GM23338 (cell line): ENCODE data around the gene PTTG1IP. TPM values are rescaled to one million over a fixed set of nuclear protein-coding genes. Genes with fewer than 3 reads are reported as not detected.
A peak's percentile ranks its signal among the peaks of the same experiment; 100 is the strongest.

Experiments used
- ATAC-seq: fragments of 200-7000 bp; cut with Tn5 transposase; 3 replicates; pipeline ENCODE4 v1.9.1; 2020
- DNase-seq: peaks from one replicate; pipeline ENCODE4 v3.0.0-alpha.2; 2015; ENCODE audit warnings: low spot score
- H2AFZ ChIP-seq: fragments of 200-600 bp; sonication (generic); 2 replicates; pipeline ENCODE4 v1.8.0; 2016; ENCODE audit warnings: antibody characterized with exemption, mild to moderate bottlenecking, moderate library complexity
- H3F3A ChIP-seq: fragments of 200-600 bp; sonication (generic); replicated peaks from 2 replicates; pipeline ENCODE4 v1.8.0; 2017; ENCODE audit warnings: antibody characterized with exemption, mixed run types, low read depth
- H3K27ac ChIP-seq: fragments of 200-600 bp; sonication (generic); 2 replicates; pipeline ENCODE4 v1.6.1; 2016; ENCODE audit warnings: low read depth
- H3K27me3 ChIP-seq: fragments of 200-600 bp; sonication (generic); 2 replicates; pipeline ENCODE4 v1.8.0; 2016; ENCODE audit warnings: mild to moderate bottlenecking, mixed run types, moderate library complexity; ENCODE audit not compliant: insufficient read depth
- H3K36me3 ChIP-seq: fragments of 200-600 bp; sonication (generic); 2 replicates; pipeline ENCODE4 v1.8.0; 2016; ENCODE audit warnings: mild to moderate bottlenecking; ENCODE audit not compliant: insufficient read depth
- H3K4me1 ChIP-seq: fragments of 200-600 bp; sonication (generic); 2 replicates; pipeline ENCODE4 v1.8.0; 2016; ENCODE audit warnings: mild to moderate bottlenecking, moderate library complexity; ENCODE audit not compliant: insufficient read depth
- H3K4me2 ChIP-seq: fragments of 200-600 bp; sonication (generic); 2 replicates; pipeline ENCODE4 v1.7.1; 2017; ENCODE audit warnings: mixed run types
- H3K4me3 ChIP-seq: fragments of 200-600 bp; sonication (generic); 2 replicates; pipeline ENCODE4 v1.6.1; 2016; ENCODE audit warnings: mixed run types
- H3K79me2 ChIP-seq: fragments of 200-600 bp; sonication (generic); replicated peaks from 2 replicates; pipeline ENCODE4 v1.8.0; 2017; ENCODE audit warnings: mild to moderate bottlenecking; ENCODE audit not compliant: insufficient read depth
- H3K9me2 ChIP-seq: fragments of 200-600 bp; sonication (generic); 2 replicates; pipeline ENCODE4 v1.8.0; 2017; ENCODE audit not compliant: insufficient read depth
- H4K20me1 ChIP-seq: fragments of 200-600 bp; sonication (generic); replicated peaks from 2 replicates; pipeline ENCODE4 v1.8.0; 2017; ENCODE audit warnings: mild to moderate bottlenecking; ENCODE audit not compliant: insufficient read depth
- H3K27ac Mint-ChIP-seq: 2 replicates; pipeline ENCODE4 v1.8.0; 2020; ENCODE audit warnings: inconsistent platforms, mild to moderate bottlenecking, moderate library complexity, mixed read lengths
- H3K27me3 Mint-ChIP-seq: 3 replicates; pipeline ENCODE4 v1.8.0; 2022; ENCODE audit warnings: low read depth, mild to moderate bottlenecking, moderate library complexity, mixed read lengths, inconsistent platforms; ENCODE audit not compliant: insufficient read depth, poor library complexity
- H3K36me3 Mint-ChIP-seq: 3 replicates; pipeline ENCODE4 v1.8.0; 2021; ENCODE audit warnings: low read depth, mild to moderate bottlenecking, inconsistent platforms, moderate library complexity, mixed read lengths
- H3K4me1 Mint-ChIP-seq: 3 replicates; pipeline ENCODE4 v1.8.0; 2020; ENCODE audit warnings: mild to moderate bottlenecking, inconsistent platforms, mixed read lengths
- H3K4me3 Mint-ChIP-seq: 3 replicates; pipeline ENCODE4 v1.8.0; 2021; ENCODE audit warnings: moderate library complexity, mild to moderate bottlenecking, inconsistent platforms, mixed read lengths
- H3K9me3 Mint-ChIP-seq: 3 replicates; pipeline ENCODE4 v1.8.0; 2020; ENCODE audit warnings: moderate library complexity, mild to moderate bottlenecking, inconsistent platforms, mixed read lengths
- CREB1 ChIP-seq: fragments of 250-450 bp; sonication (Bioruptor Pico); IDR thresholded peaks from 2 replicates; pipeline ENCODE4 v1.5.0; 2020; ENCODE audit warnings: low read depth, mild to moderate bottlenecking, moderate library complexity
- ETS1 ChIP-seq: IDR thresholded peaks from 2 replicates; pipeline ENCODE4 v1.6.1; 2016; ENCODE audit warnings: antibody characterized with exemption
- EZH2 ChIP-seq: fragments of 200-600 bp; sonication (generic); IDR thresholded peaks from one replicate; pipeline ENCODE4 v1.8.0; 2017; ENCODE audit warnings: antibody characterized with exemption, mild to moderate bottlenecking, low read depth; ENCODE audit not compliant: unreplicated experiment
- EZH2phosphoT487 ChIP-seq: fragments of 200-600 bp; sonication (generic); IDR thresholded peaks from one replicate; pipeline ENCODE4 v1.8.1; 2018; ENCODE audit warnings: antibody characterized with exemption; ENCODE audit not compliant: unreplicated experiment
- JUNB ChIP-seq: IDR thresholded peaks from one replicate; pipeline ENCODE4 v1.6.1; 2016; ENCODE audit warnings: antibody characterized with exemption; ENCODE audit not compliant: unreplicated experiment
- NANOG ChIP-seq: IDR thresholded peaks from 2 replicates; pipeline ENCODE4 v1.6.1; 2016; ENCODE audit warnings: antibody characterized with exemption, borderline replicate concordance
- POLR2AphosphoS5 ChIP-seq: IDR thresholded peaks from 2 replicates; pipeline ENCODE4 v1.6.1; 2016; ENCODE audit warnings: antibody characterized with exemption, low read depth
- STAT1 ChIP-seq: IDR thresholded peaks from one replicate; pipeline ENCODE4 v1.6.1; 2016; ENCODE audit warnings: antibody characterized with exemption; ENCODE audit not compliant: unreplicated experiment
- ZNF331 ChIP-seq: fragments of 250-450 bp; sonication (Bioruptor Pico); IDR thresholded peaks from 2 replicates; pipeline ENCODE4 v1.5.0; 2020; ENCODE audit warnings: low read depth, mild to moderate bottlenecking, moderate library complexity
- polyA plus RNA-seq: library from polyadenylated mRNA; unstranded; fragments of >200 nt; fragmentation: Nextera tagmentation; extraction: Ambion mirVana; gene quantifications from 2 replicates; pipeline ENCODE4 v1.2.1, GENCODE V29; 2016
- total RNA-seq: library from RNA; depleted of rRNA; stranded (reverse); fragments of >200 nt; shearing (Covaris generic); gene quantifications from 2 replicates; pipeline ENCODE4 v1.2.3, GENCODE V29; 2014
- TF ChIP-seq, protein P1 (sequence below): IDR thresholded peaks from one replicate; pipeline ENCODE4 v1.6.1; 2018; ENCODE audit warnings: antibody characterized with exemption; ENCODE audit not compliant: unreplicated experiment

The PTTG1IP gene
- total and polyA plus RNA-seq, 2 experiments from 2014 or later, result 99.9 to 172 TPM

GRCh38 chr21:44867464-44867863 lies 6.0 kb downstream of the PTTG1IP start (continued):
- TF ChIP-seq, protein P1, sequence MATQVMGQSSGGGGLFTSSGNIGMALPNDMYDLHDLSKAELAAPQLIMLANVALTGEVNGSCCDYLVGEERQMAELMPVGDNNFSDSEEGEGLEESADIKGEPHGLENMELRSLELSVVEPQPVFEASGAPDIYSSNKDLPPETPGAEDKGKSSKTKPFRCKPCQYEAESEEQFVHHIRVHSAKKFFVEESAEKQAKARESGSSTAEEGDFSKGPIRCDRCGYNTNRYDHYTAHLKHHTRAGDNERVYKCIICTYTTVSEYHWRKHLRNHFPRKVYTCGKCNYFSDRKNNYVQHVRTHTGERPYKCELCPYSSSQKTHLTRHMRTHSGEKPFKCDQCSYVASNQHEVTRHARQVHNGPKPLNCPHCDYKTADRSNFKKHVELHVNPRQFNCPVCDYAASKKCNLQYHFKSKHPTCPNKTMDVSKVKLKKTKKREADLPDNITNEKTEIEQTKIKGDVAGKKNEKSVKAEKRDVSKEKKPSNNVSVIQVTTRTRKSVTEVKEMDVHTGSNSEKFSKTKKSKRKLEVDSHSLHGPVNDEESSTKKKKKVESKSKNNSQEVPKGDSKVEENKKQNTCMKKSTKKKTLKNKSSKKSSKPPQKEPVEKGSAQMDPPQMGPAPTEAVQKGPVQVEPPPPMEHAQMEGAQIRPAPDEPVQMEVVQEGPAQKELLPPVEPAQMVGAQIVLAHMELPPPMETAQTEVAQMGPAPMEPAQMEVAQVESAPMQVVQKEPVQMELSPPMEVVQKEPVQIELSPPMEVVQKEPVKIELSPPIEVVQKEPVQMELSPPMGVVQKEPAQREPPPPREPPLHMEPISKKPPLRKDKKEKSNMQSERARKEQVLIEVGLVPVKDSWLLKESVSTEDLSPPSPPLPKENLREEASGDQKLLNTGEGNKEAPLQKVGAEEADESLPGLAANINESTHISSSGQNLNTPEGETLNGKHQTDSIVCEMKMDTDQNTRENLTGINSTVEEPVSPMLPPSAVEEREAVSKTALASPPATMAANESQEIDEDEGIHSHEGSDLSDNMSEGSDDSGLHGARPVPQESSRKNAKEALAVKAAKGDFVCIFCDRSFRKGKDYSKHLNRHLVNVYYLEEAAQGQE, result no peak
- no peak for TF ChIP-seq STAT1

- Histone ChIP-seq H3K9me2 (no peaks in the 10 kb centered on the region), H3K27ac (no peak overlapping the region), H3K79me2 (peaks cover 92% of the 10 kb centered on the region), H3K36me3 (peaks cover 5% of the 10 kb centered on the region; the same call in 1 of the 2 replicates), H3K27me3 (no peaks in the 10 kb centered on the region), H3K4me2 (peak overlapping the region; percentile 58; the same call in 1 of the 2 replicates), H2AFZ (no peak overlapping the region), H4K20me1 (peaks cover 48% of the 10 kb centered on the region), H3K4me3 (peak overlapping the region; percentile 17; the same call in 1 of the 2 replicates), H3K4me1 (peaks cover 25% of the 10 kb centered on the region), H3F3A (no peaks in the 10 kb centered on the region; the same call in 1 of the 2 replicates)
- Mint-ChIP-seq H3K27me3 (peaks cover 2% of the 10 kb centered on the region), H3K4me3 (no peak overlapping the region; the same call in 2 of the 3 replicates), H3K9me3 (no peaks in the 10 kb centered on the region), H3K36me3 (peaks cover 26% of the 10 kb centered on the region), H3K4me1 (peaks cover 46% of the 10 kb centered on the region), H3K27ac (peak overlapping the region; percentile 91)
- no peak for DNase-seq
- no peak for TF ChIP-seq CREB1
- no peak for TF ChIP-seq EZH2
- TF ChIP-seq ETS1, result no peak
- TF ChIP-seq EZH2phosphoT487, result no peak
- no peak for TF ChIP-seq STAT1
- TF ChIP-seq JUNB, result no peak
- no peak for ATAC-seq
Measured at GRCh38 chr21:44866780-44867179, 6.7 kb downstream of the PTTG1IP start.

DNA sequence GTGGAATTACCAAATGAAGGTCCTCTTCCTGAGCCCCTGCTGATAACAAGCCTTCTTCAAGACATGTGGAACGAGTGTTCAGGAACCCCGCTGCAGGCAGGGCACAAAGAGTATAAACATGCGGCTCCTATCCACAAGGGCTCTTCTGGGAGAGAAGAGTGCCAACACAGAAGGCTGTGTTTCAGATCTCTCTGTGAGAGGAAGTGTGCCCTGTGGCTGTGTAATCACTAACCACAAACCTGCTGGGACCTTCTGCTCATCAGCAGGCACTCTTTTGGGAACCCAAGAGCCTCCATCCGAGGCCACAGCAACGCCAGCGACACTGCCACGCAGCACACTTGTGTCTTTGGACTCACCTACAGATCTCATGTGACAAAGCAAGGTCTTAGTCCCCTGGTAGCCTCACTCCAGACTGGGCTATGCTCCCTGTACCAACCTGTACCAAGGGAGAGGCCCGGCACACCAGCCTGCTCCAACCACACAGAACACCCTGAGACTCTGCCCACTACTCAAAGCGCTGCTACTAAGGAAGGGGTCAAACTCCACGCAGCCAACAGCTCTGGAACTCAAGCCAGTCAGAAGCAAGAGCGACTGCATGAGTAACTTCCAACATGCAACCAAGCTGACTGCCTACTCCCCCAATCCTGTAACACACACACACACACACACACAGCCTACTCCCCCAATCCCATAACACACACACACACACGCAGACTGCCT lies 7.8 kb downstream of the PTTG1IP start:
- ATAC-seq, result no peak
- peaks cover 45% of the 10 kb centered on the region for H3K4me1 Mint-ChIP-seq
- H3K4me2 ChIP-seq, result no peak overlapping the region

More for the DNA sequence above, 7.8 kb downstream of the PTTG1IP start:
- H3K36me3 Mint-ChIP-seq, result peaks cover 36% of the 10 kb centered on the region
- Histone ChIP-seq H3K9me2 (no peaks in the 10 kb centered on the region), H3K27ac (no peak overlapping the region), H3K4me1 (peaks cover 18% of the 10 kb centered on the region; the same call in 1 of the 2 replicates), H3K79me2 (peaks cover 92% of the 10 kb centered on the region), H3K27me3 (no peaks in the 10 kb centered on the region), H3F3A (no peaks in the 10 kb centered on the region), H4K20me1 (peaks cover 37% of the 10 kb centered on the region), H2AFZ (no peak overlapping the region), H3K4me3 (no peak overlapping the region), H3K36me3 (peaks cover 5% of the 10 kb centered on the region; the same call in 1 of the 2 replicates)
- H3K9me3 Mint-ChIP-seq, result no peaks in the 10 kb centered on the region
- H3K27ac Mint-ChIP-seq, result peak overlapping the region; percentile 91
- TF ChIP-seq NANOG, result no peak
- no peak for TF ChIP-seq POLR2AphosphoS5
- no peak for TF ChIP-seq JUNB
- no peak for TF ChIP-seq EZH2phosphoT487
- no peak for TF ChIP-seq ZNF331 (CRISPR knock-in tag)
- DNase-seq, result no peak
- peaks cover 2% of the 10 kb centered on the region for H3K27me3 Mint-ChIP-seq
- no peak overlapping the region for H3K4me3 Mint-ChIP-seq
